ENCODE data around the gene F10.

Gene F10

DNA sequence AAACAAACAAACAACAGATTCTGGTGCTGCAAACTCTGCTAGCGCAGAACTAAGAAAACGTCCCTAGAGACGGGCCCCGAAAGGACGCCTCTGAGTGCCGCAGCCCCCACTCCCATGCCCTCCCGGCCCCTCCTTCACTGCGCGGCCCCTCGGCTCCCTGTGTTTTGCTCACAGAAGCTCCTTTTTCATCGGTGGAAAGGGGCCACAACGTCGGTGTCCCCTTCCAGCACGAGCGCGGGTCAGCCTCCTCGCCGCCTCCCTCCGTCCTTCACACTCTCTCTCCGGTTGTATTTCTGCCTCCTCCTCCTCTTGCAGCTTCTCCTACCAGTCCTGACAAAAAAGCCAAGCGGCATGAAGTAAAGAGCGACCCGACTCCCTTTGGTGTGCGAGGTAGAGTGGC lies 31.8 kb upstream of the F10 start:
- Mint-ChIP-seq H3K9me3 (no peaks in the 10 kb centered on the region), H3K4me1 (ENCODE audit: low read depth in 2 of 2) (no peaks in the 10 kb centered on the region), H3K4me3 (no peak overlapping the region), H3K27ac (no peak overlapping the region), H3K27me3 (no peaks in the 10 kb centered on the region), H3K36me3 (ENCODE audit: insufficient read depth) (no peaks in the 10 kb centered on the region)
- ATAC-seq (replicated peaks): no peak
- no peak for DNase-seq

GRCh38 chr13:113091211-113091771 lies 31.3 kb upstream of the F10 start:
- Mint-ChIP-seq H3K9me3 (no peaks in the 10 kb centered on the region), H3K27me3 (no peaks in the 10 kb centered on the region), H3K4me1 (ENCODE audit: low read depth in 2 of 2) (no peaks in the 10 kb centered on the region), H3K36me3 (ENCODE audit: insufficient read depth) (no peaks in the 10 kb centered on the region), H3K4me3 (no peak overlapping the region), H3K27ac (no peak overlapping the region)
- DNase-seq: no peak
- ATAC-seq (replicated peaks): no peak

- Mint-ChIP-seq H3K27me3 (no peaks in the 10 kb centered on the region), H3K4me3 (no peak overlapping the region), H3K27ac (no peak overlapping the region), H3K4me1 (ENCODE audit: low read depth in 2 of 2) (no peaks in the 10 kb centered on the region), H3K36me3 (ENCODE audit: insufficient read depth) (no peaks in the 10 kb centered on the region), H3K9me3 (no peaks in the 10 kb centered on the region)
- DNase-seq: no peak
- no peak for ATAC-seq (replicated peaks)
Measured at GRCh38 chr13:113091891-113092775, 30.5 kb upstream of the F10 start.

DNA sequence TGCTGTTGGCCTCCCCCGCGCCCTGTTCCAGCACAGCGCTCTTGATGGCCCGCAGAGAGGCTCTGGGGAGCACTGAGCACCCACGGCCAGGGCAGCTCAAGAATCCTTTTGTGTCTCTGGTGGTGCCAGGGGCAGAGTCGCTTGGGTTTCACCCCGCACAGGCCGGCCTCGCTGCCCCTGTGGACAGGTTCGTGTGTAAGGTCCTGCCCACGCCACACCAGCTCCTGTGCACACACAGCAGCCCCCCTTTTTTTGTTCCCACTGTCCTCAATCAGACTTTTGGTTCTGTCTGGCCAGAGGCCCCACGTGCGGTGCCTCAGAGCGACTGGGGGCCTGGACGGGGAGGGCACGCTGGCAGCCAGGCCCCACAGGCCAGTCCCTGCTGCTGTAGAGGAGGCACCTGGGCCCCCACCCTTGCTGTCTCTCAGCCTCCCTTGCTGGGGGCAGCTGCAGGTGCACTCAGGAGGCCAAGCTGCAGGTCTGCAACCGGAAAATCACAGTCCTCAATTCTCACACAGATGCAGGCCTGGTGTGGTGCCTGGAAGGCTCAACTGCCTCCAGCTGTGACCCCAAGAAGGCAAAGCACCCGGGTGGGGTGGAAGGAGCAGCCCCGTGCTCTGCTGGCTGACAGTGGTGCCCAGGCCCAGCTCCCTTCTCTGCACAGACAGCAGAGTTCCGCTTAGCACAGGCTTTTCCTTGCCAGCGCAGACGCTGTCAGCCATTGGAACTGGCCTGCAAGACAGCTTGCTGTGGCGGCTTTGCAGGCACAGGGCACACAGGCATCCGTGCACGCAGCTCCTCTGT lies 29.6 kb upstream of the F10 start:
- Mint-ChIP-seq H3K9me3 (no peaks in the 10 kb centered on the region), H3K27me3 (no peaks in the 10 kb centered on the region), H3K4me1 (ENCODE audit: low read depth in 2 of 2) (no peaks in the 10 kb centered on the region), H3K27ac (no peak overlapping the region), H3K4me3 (no peak overlapping the region), H3K36me3 (ENCODE audit: insufficient read depth) (no peaks in the 10 kb centered on the region)
- ATAC-seq (replicated peaks) (no peak), DNase-seq (no peak)

- no peak for ATAC-seq (replicated peaks)
- Mint-ChIP-seq H3K27me3 (no peaks in the 10 kb centered on the region), H3K4me3 (no peak overlapping the region), H3K9me3 (no peaks in the 10 kb centered on the region), H3K4me1 (ENCODE audit: low read depth in 2 of 2) (no peaks in the 10 kb centered on the region), H3K27ac (no peak overlapping the region), H3K36me3 (ENCODE audit: insufficient read depth) (no peaks in the 10 kb centered on the region)
- DNase-seq: no peak
Measured at GRCh38 chr13:113093580-113094409, 28.8 kb upstream of the F10 start.

- Mint-ChIP-seq H3K27me3 (no peaks in the 10 kb centered on the region), H3K4me1 (ENCODE audit: low read depth in 2 of 2) (no peaks in the 10 kb centered on the region), H3K9me3 (no peaks in the 10 kb centered on the region), H3K4me3 (no peak overlapping the region), H3K27ac (no peak overlapping the region), H3K36me3 (ENCODE audit: insufficient read depth) (no peaks in the 10 kb centered on the region)
- ATAC-seq (replicated peaks) (no peak), DNase-seq (no peak)
Measured at GRCh38 chr13:113094410-113094800, 28.2 kb upstream of the F10 start.

DNA sequence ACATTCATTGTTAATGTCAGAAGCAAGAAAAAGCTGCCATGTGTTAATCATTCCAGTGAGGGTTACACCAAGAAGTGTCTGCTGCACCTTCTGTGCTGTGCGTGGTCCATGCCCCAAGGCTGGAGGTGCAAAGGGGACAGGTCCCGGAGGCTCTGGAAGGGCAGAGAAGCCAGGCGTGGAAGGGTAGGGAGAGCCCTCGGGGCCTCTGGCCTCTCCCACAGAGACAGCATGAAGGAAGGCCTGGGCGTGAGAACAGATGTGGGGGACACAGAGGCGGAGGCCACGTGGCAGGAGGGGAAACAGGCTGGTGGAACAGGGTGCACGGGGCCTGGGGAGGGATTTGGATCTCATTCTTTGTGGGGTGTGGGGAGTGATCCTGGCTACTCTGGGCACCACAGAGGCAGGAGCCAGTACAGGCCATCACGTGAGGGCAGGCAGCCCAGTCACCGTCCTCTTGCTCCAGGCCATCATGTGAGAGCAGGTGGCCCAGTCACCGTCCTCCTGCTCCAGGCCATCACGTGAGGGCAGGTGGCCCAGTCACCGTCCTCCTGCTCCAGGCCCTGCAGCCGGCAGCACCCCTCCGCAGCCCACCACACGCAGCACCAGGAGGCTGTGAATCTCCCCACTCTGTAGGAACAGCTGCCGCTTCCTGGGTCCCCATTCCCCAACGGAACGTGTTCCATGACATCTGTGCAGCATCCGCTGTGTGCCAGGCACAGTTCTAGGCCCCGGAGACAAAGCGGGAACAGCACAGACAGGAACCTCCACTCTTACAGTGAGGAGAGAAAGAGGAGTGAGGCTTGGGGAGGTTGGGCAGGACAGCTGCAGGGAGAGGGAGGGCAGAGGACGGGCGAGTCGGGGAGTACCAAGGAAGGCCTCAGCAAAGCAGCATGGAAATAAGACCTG lies 27.2 kb upstream of the F10 start:
- no peaks in the 10 kb centered on the region for H3K4me1 Mint-ChIP-seq (ENCODE audit: low read depth in 2 of 2)
- DNase-seq: no peak
- H3K4me3 Mint-ChIP-seq: no peak overlapping the region
- no peak for ATAC-seq (replicated peaks)
- no peaks in the 10 kb centered on the region for H3K9me3 Mint-ChIP-seq
- H3K36me3 Mint-ChIP-seq (ENCODE audit: insufficient read depth): no peaks in the 10 kb centered on the region
- no peak overlapping the region for H3K27ac Mint-ChIP-seq
- no peaks in the 10 kb centered on the region for H3K27me3 Mint-ChIP-seq

GRCh38 chr13:113096052-113096744 lies 26.4 kb upstream of the F10 start:
- no peak for DNase-seq
- Mint-ChIP-seq H3K4me3 (no peak overlapping the region), H3K36me3 (ENCODE audit: insufficient read depth) (no peaks in the 10 kb centered on the region), H3K4me1 (ENCODE audit: low read depth in 2 of 2) (no peaks in the 10 kb centered on the region), H3K9me3 (no peaks in the 10 kb centered on the region), H3K27ac (no peak overlapping the region), H3K27me3 (no peaks in the 10 kb centered on the region)
- ATAC-seq (replicated peaks): no peak

- DNase-seq (no peak), ATAC-seq (replicated peaks) (no peak)
- Mint-ChIP-seq H3K4me1 (ENCODE audit: low read depth in 2 of 2) (no peaks in the 10 kb centered on the region), H3K4me3 (no peak overlapping the region), H3K36me3 (ENCODE audit: insufficient read depth) (no peaks in the 10 kb centered on the region), H3K27me3 (no peaks in the 10 kb centered on the region), H3K27ac (no peak overlapping the region), H3K9me3 (no peaks in the 10 kb centered on the region)
Measured at GRCh38 chr13:113096745-113097305, 25.8 kb upstream of the F10 start.

GRCh38 chr13:113097651-113098050 lies 24.9 kb upstream of the F10 start:
- Mint-ChIP-seq H3K4me1 (ENCODE audit: low read depth in 2 of 2) (no peaks in the 10 kb centered on the region), H3K27ac (no peak overlapping the region), H3K9me3 (no peaks in the 10 kb centered on the region), H3K36me3 (ENCODE audit: insufficient read depth) (no peaks in the 10 kb centered on the region), H3K4me3 (no peak overlapping the region), H3K27me3 (no peaks in the 10 kb centered on the region)
- DNase-seq (no peak), ATAC-seq (replicated peaks) (no peak)

DNA sequence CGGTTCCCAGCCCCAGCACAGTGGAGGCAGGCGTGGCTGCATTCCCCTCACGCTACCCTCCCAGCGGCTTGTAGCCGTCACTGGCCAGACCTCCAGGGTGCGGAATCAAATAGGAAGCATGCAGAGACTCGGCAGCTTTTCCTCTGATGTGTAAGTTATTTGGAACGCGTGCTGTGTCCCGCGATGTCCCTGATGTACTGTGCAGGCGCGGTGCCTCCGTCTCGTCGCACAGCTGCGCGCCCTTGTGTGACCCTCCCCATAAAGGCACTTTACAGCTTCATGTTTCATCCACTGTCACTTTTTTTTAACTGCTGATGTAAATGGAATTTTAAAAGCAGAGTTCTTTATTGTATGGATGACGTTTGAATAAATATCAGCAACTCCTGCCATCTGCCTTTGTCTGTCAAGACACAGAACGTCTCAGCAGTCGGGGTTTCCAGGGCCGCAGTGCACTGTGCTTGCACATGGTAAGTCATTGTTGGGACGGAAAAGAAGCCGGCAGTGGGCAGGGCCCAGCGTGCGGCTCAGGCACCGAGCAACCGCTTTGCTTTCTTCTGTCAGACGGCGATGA lies 24.4 kb upstream of the F10 start:
- Mint-ChIP-seq H3K4me1 (ENCODE audit: low read depth in 2 of 2) (no peaks in the 10 kb centered on the region), H3K36me3 (ENCODE audit: insufficient read depth) (no peaks in the 10 kb centered on the region), H3K4me3 (no peak overlapping the region), H3K27ac (no peak overlapping the region), H3K27me3 (no peaks in the 10 kb centered on the region), H3K9me3 (no peaks in the 10 kb centered on the region)
- no peak for ATAC-seq (replicated peaks)
- DNase-seq: no peak

- Mint-ChIP-seq H3K27me3 (no peaks in the 10 kb centered on the region), H3K4me1 (ENCODE audit: low read depth in 2 of 2) (no peaks in the 10 kb centered on the region), H3K4me3 (no peak overlapping the region), H3K27ac (no peak overlapping the region), H3K9me3 (no peaks in the 10 kb centered on the region), H3K36me3 (ENCODE audit: insufficient read depth) (no peaks in the 10 kb centered on the region)
- DNase-seq (no peak), ATAC-seq (replicated peaks) (no peak)
Measured at GRCh38 chr13:113099142-113099541, 23.5 kb upstream of the F10 start.

All from effector memory CD8-positive, alpha-beta T cell (primary cell).